NK-92 (cell line): ENCODE data around the gene TEDDM1.
"Not testable (repeated sequence)": the region's sequence is repeated elsewhere in the genome, so short reads cannot be mapped to it uniquely, and the experiment has no call there.

Source experiments
- DNase-seq: peaks from one replicate; lab custom pipeline; 2025; ENCODE audit not compliant: unreplicated experiment; lab: John Stamatoyannopoulos, UW

TEDDM1 gene

GRCh38 chr1:182400567-182400966 lies at the start of gene TEDDM1:
Gene TEDDM1 (minus strand): TSS chr1:182400667. CDS start chr1:182400485, 182 bp downstream.
- DNase-seq, result no peak

GRCh38 chr1:182450087-182450486 lies 49.6 kb upstream of the TEDDM1 start, which contains the start of gene RGSL1:
Gene RGSL1 (plus strand): TSS chr1:182450146. CDS start chr1:182450166, 20 bp downstream.
- no peak for DNase-seq

- DNase-seq, result no peak
These were observed 47.2 kb upstream of the TEDDM1 start for GRCh38 chr1:182447660-182448059.

- not testable (repeated sequence) for DNase-seq
These were observed 46.7 kb upstream of the TEDDM1 start for GRCh38 chr1:182447124-182447523.

GRCh38 chr1:182446033-182446669 lies 45.7 kb upstream of the TEDDM1 start:
- DNase-seq, result no peak

- no peak for DNase-seq
These were observed 44.0 kb upstream of the TEDDM1 start for GRCh38 chr1:182444497-182444896.

- DNase-seq, result no peak
These were observed 41.9 kb upstream of the TEDDM1 start for GRCh38 chr1:182442333-182442732.

- DNase-seq, result no peak
These were observed 41.3 kb upstream of the TEDDM1 start for GRCh38 chr1:182441719-182442118.

- no peak for DNase-seq
These were observed 37.9 kb upstream of the TEDDM1 start for GRCh38 chr1:182438326-182438725.

- DNase-seq, result no peak
These were observed 33.1 kb upstream of the TEDDM1 start for GRCh38 chr1:182433580-182433979.

- no peak for DNase-seq
These were observed 30.8 kb upstream of the TEDDM1 start for GRCh38 chr1:182431278-182431677.

GRCh38 chr1:182430263-182431068 lies 30.0 kb upstream of the TEDDM1 start:
- no peak for DNase-seq

- no peak for DNase-seq
These were observed 27.6 kb upstream of the TEDDM1 start for GRCh38 chr1:182428043-182428442.

- DNase-seq, result no peak
These were observed 26.3 kb upstream of the TEDDM1 start for GRCh38 chr1:182426442-182427430.

- no peak for DNase-seq
These were observed 15.3 kb upstream of the TEDDM1 start for GRCh38 chr1:182415789-182416188.

- DNase-seq, result no peak
These were observed 13.5 kb upstream of the TEDDM1 start for GRCh38 chr1:182413969-182414368.

GRCh38 chr1:182413486-182413885 lies 13.0 kb upstream of the TEDDM1 start:
- DNase-seq, result no peak

- no peak for DNase-seq
These were observed 10.3 kb upstream of the TEDDM1 start for GRCh38 chr1:182410620-182411273.

- no peak for DNase-seq
These were observed 9.7 kb upstream of the TEDDM1 start for GRCh38 chr1:182410138-182410537.

GRCh38 chr1:182408435-182409075 lies 8.1 kb upstream of the TEDDM1 start:
- DNase-seq, result no peak
